Right ventricle myocardium inferior (tissue), 1 donor: ENCODE data around the gene NPM3. TPM values are rescaled to one million over a fixed set of nuclear protein-coding genes. Genes with fewer than 3 reads are reported as not detected.

Experiments used
- ATAC-seq: fragments of 200-7000 bp; cut with Tn5 transposase; one replicate; pipeline ENCODE4 v1.9.1; 2020; ENCODE audit warnings: mild to moderate bottlenecking, moderate library complexity
- DNase-seq: peaks from one replicate; pipeline ENCODE4 v3.0.0; 2021; ENCODE audit errors: missing footprints
- intact Hi-C: fragments of 100-400 bp; cut with DNase I; formaldehyde crosslinking; loops from one replicate; pipeline ENCODE4 v1.11.0; 2022
- long read RNA-seq: library from polyadenylated mRNA; unstranded; transcript quantifications from one replicate; pipeline ENCODE4 v2.0.0, GENCODE V29; 2021
- total RNA-seq: library from RNA; stranded (reverse); fragmentation: NEBNext Ultra II Directional; extraction: Animal tissue kit (Norgen Biotek cat#: 25700); gene quantifications from one replicate; pipeline ENCODE4 v1.2.1, GENCODE V29; 2021
- donor health status: DM: no; HTN: yes; CAD: no; lungs with severe emphysema.

NPM3 gene
- 7.9 TPM for total RNA-seq
- long read RNA-seq, result 0 reads

- intact Hi-C loops, result loop anchor here (5.0 kb wide), 2 partner anchors 34 to 571 kb away; partner anchors contain the start of gene OGA
- peak; percentile 69 for ATAC-seq
These were observed at the start of gene NPM3 for GRCh38 chr10:101782811-101783735. Gene NPM3, minus strand, starts transcription at chr10:101783446. Its CDS starts 56 bp downstream, at chr10:101783390.

DNA sequence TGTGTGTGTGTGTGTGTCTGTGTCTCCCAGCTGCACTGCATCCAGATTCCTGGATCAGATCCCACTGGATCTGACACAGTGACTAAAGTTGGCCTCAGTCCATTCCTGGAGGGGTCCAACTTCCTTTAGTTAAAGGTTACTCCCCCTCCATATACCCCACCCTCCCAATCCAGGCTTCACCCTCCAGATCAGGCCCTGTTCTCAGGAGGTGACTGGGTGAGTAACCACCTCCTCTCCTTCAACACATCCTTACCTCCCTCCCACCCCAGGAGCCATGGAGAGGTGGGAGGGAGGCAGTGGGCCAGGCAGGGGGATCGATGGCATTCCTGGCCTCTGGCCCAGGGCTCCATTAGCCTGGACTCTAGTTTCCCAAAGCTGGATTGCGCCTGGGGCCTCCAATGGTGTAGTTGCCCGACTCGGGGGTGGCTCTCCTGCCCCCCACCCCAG is 49.1 kb upstream of the NPM3 start:
- intact Hi-C loops, result no loop called here
- DNase-seq (no peak), ATAC-seq (no peak)

More at GRCh38 chr10:101782811-101783735, at the start of gene NPM3:
- DNase-seq, result peak; percentile 92

- no peak for DNase-seq
- intact Hi-C loops, result no loop called here
- no peak for ATAC-seq
These were observed 48.0 kb upstream of the NPM3 start for GRCh38 chr10:101831169-101831811.

DNA sequence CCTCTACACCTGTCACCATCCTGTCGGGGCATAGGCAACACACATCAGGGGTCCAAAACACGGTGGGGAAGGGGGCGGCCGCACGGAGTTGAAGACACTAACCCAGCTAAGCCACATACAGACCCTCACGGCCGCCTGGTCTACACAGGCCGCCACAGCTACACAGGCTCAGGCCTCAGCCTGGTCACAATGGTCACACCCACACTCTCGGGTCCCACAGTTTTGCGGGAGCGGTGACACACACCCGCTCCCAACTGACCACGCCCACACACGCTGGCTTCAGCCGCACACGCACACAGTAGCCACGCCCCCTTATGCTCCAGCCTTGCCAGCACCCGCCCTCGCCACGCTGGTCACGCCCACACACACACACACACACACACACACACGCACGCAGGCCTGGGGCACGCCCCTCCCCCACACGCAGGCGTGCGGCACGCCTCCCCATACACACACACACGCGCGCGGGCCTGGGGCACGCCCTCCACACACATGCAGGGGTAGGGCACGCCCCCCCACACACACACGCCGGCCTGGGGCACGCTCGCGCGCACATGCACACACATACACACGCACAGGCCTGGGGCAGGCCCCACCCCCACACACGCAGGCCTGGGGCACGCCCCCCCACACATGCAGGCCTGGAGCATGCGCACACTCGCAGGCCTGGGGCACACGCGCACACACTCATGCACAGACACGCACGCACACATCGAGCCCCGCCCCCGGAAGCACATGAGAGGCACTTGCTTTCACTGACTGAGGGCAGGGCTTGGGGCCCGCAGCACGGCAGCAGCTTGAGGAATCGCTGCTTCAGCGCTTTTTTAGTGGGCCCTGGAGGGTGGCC is 47.3 kb upstream of the NPM3 start:
- intact Hi-C loops, result no loop called here
- peak; percentile 96 for DNase-seq
- peak; percentile 81 for ATAC-seq

- intact Hi-C loops, result no loop called here
- peak; percentile 84 for DNase-seq
- no peak for ATAC-seq
These were observed 46.5 kb upstream of the NPM3 start for GRCh38 chr10:101829561-101830315.

DNA sequence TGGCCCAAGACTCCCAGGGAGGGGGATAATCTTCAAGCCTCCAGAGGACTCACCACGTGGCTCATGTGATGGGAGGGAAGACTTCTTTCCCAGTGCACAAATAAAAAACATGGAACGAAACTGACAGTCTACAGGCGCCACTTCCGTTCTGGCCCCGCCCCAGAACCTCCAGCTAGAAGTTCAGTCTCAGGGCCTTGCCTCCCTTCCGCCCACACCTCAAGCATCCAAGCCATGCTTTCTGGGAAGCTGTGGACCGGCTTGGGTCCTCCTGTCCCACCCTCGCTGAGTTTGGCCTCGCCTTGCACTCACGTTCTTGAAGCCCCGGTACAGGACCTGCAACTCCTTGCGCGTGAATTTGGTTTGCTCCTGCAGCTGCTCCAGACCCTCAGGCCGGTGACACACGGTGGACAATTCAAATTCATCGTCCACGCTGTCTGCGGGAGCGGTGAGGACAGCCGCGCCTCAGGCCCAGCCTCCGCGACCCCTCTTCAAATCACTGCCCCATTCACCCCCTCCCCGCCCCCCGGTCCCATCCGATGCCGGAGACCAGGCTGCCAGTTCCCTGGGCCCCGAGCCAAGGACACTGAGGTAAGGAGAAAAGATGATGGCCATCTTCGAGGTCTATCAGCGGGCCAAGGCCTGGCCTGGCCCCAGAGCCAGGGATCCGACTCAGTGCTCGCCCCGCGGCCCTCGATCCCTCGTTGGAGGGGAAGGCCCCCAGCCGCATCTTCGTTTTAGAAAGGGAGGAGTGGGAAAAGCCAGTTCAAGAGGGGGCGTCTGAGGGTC is 45.7 kb upstream of the NPM3 start:
- DNase-seq (no peak), ATAC-seq (no peak)
- intact Hi-C loops, result no loop called here

- intact Hi-C loops, result no loop called here
- DNase-seq (no peak), ATAC-seq (no peak)
These were observed 44.8 kb upstream of the NPM3 start for GRCh38 chr10:101827919-101828600.

- ATAC-seq (no peak), DNase-seq (no peak)
- intact Hi-C loops, result no loop called here
These were observed 43.7 kb upstream of the NPM3 start for GRCh38 chr10:101826852-101827434.

- intact Hi-C loops, result no loop called here
- DNase-seq (no peak), ATAC-seq (no peak)
These were observed 41.5 kb upstream of the NPM3 start for GRCh38 chr10:101824736-101825135.

DNA sequence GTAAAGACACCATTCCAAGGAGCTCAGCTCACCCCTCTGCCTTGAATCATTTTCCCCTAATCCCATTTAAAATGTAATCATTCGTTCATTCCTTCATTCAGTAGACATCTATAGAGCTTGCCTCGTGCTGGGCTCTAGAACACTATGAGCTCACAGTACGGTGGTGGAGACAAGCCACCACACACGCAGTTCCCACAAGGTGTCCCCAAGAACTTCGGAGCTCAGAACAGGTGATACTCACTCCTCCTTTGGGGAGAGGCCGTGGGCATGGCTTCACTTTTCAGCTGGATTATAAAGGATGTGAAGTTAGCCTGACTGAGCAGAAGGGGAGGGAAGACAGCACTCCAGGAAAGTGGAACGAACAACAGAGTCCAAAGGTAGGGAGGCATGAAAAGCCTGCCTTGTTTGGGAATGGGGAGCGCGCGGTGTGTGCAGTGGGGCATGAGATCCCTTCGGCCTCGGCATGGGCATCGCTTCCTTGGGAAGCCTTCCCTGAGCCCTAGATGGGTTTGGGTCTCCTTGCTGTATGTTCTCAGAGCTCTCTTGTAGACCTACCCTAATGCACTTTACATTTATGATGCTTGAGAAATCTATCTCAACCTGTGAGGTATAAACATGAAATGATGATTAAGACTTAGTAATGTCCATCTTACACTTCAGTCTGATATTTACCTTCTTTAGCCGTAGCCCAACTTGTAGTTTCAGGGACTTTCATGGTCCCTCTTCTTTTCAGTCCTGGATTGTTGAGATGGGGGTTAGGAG is 35.8 kb upstream of the NPM3 start:
- DNase-seq (no peak), ATAC-seq (peak; percentile 13)
- intact Hi-C loops, result loop anchor here (5.0 kb wide), 1 partner anchor 37 kb away; the partner anchor contains the start of gene NPM3

GRCh38 chr10:101818119-101818871 is 35.0 kb upstream of the NPM3 start, which contains the start of gene OGA:
Gene OGA, minus strand, starts transcription at chr10:101818444. Its CDS starts 422 bp downstream, at chr10:101818022.
- intact Hi-C loops, result loop anchor here (5.0 kb wide), 1 partner anchor 36 kb away; the partner anchor contains the start of gene NPM3
- DNase-seq (peak; percentile 99), ATAC-seq (peak; percentile 97)

DNA sequence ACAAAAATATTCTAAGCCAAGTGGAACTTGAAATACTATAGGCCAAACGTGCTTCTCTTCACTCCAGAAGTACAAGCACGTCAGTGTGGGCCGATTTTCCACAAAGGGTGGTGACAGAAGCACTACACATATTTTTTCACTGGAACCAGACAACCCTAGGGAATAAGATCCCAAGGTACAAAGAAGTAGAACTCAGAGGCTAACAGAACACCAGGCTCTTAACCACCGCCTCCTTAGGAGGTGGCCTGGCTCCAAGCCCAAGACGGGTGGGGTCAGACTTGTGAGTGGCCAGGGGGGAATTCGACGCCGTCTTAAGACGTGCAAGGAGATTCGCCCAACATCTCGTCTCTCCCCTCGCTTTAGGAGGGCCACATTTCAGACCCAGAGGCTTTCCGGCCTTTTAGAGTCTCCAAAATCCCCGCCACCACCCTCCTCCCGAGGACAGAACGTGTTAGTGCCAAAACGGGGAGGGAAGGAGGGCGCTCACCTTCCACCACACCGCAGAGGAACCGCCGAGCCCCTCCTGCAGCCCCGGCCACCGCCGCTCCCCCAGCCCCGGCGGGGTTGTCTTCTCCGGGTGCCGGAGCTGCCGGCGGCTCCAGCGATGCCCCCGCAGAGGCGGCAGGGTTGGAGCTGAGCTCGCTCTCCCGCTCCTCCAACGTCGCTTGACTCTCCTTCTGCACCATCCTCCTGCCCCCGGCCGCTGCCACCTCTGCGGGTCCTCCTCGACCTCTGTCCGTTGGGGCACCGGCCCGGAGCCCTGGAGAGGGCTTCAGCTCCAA is 34.3 kb upstream of the NPM3 start:
- intact Hi-C loops, result loop anchor here (5.0 kb wide), 1 partner anchor 35 kb away; the partner anchor contains the start of gene NPM3
- peak; percentile 94 for DNase-seq
- ATAC-seq, result peak; percentile 58

DNA sequence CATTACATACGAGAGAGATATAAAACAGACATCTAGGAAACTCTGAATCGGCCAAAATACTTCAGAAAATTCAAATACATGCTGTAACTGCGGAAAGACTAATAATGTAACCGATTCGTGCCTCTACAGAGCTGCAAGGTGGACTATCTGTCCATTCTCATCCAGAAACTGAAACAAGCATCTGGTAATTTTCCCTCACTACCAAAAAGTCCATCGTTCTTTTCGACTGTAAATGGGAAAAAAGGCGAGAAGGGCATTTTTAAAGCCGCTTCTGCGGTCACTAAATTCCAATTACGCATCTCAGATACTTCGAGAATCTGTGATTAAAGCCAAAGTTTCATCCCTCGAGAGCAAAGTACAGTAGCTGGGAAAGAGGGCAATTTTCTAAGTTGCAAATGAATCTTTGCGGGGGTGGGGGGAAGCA is 33.7 kb upstream of the NPM3 start:
- intact Hi-C loops, result loop anchor here (5.0 kb wide), 1 partner anchor 35 kb away; the partner anchor contains the start of gene NPM3
- DNase-seq (no peak), ATAC-seq (no peak)

- intact Hi-C loops, result loop anchor here (5.0 kb wide), 1 partner anchor 34 kb away; the partner anchor contains the start of gene NPM3
- no peak for ATAC-seq
These were observed 33.1 kb upstream of the NPM3 start for GRCh38 chr10:101816376-101816775.

More at GRCh38 chr10:101816376-101816775, 33.1 kb upstream of the NPM3 start:
- no peak for DNase-seq
